B cell (primary cell): Measurements from ENCODE around the gene PLEKHH3.

Experiments used
- CTCF ChIP-seq: fragments of 200-600 bp; IDR thresholded peaks from one replicate; pipeline ENCODE4 v1.8.0; 2022; ENCODE audit warnings: antibody characterized with exemption, mild to moderate bottlenecking
- EZH2 ChIP-seq: IDR thresholded peaks from 2 replicates; pipeline ENCODE4 v1.6.1; 2012; ENCODE audit warnings: borderline replicate concordance, low read depth, mild to moderate bottlenecking, moderate library complexity, low read length; ENCODE audit not compliant: insufficient read depth, poor library complexity, severe bottlenecking

- TF ChIP-seq EZH2: no peak
- no peak for TF ChIP-seq CTCF
Measured at GRCh38 chr17:42684929-42685556, 8.2 kb upstream of the PLEKHH3 start.
